Measurements from ENCODE around the gene ZDHHC14.
"Not testable (repeated sequence)": the region's sequence is repeated elsewhere in the genome, so short reads cannot be mapped to it uniquely, and the experiment has no call there.

Gene ZDHHC14

GRCh38 chr6:157380779-157381561, at the start of gene ZDHHC14:
Gene ZDHHC14, plus strand, starts transcription at chr6:157381190.
- TF ChIP-seq, protein P1, sequence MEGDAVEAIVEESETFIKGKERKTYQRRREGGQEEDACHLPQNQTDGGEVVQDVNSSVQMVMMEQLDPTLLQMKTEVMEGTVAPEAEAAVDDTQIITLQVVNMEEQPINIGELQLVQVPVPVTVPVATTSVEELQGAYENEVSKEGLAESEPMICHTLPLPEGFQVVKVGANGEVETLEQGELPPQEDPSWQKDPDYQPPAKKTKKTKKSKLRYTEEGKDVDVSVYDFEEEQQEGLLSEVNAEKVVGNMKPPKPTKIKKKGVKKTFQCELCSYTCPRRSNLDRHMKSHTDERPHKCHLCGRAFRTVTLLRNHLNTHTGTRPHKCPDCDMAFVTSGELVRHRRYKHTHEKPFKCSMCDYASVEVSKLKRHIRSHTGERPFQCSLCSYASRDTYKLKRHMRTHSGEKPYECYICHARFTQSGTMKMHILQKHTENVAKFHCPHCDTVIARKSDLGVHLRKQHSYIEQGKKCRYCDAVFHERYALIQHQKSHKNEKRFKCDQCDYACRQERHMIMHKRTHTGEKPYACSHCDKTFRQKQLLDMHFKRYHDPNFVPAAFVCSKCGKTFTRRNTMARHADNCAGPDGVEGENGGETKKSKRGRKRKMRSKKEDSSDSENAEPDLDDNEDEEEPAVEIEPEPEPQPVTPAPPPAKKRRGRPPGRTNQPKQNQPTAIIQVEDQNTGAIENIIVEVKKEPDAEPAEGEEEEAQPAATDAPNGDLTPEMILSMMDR (conservative IDR thresholded peaks at IDR 0.05; ENCODE audit: low read depth, low read length): no peak
- H3K4me3 ChIP-seq (ENCODE audit: low read length): peak within 1 kb of the TSS; percentile 83
- peak; percentile 26 for DNase-seq (ENCODE audit: low read depth)

DNA sequence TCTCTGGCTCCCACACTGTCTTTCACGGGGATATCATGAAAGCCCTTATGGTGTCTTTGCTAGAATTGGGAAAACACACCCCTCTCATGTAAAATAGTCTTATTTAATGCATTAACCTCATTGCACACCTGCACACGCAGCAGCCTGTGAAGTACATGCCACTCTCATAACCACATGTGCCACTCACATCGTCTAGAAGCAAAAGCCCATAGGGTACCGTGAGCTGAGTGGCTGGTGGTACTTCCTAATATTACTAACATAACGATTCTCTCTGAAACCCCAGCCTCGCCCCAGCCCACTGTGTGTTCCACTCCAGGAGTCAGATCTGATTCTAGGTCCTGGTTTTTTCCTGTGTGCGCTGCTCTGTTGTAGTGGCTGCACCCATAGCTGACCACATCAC, 48.2 kb upstream of the ZDHHC14 start:
- no peak overlapping the region for H3K4me3 ChIP-seq (ENCODE audit: low read length)
- TF ChIP-seq, protein P1 (conservative IDR thresholded peaks at IDR 0.05; ENCODE audit: low read depth, low read length): no peak
- no peak for DNase-seq (ENCODE audit: low read depth)

DNA sequence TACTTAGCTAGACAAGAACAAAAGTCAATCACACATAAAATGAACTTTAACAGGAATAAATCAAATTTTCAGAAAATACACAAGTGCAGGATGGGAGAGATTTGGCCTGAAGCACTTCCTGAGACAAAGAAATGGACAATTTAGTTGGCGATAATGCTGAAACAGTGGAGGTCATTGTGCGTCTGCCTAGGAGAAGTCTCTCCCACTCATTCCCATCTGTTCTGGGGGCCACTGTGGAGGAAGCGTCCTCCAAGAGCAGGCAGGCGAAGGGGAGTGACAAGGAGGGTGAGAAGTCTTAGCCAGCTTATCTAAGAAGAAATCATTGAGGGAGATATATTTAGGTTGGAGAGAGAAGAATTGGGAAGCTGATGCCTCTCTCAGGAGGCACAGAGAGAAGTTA, 47.5 kb upstream of the ZDHHC14 start:
- TF ChIP-seq, protein P1 (conservative IDR thresholded peaks at IDR 0.05; ENCODE audit: low read depth, low read length): no peak
- DNase-seq (ENCODE audit: low read depth): no peak
- no peak overlapping the region for H3K4me3 ChIP-seq (ENCODE audit: low read length)

- TF ChIP-seq, protein P1 (conservative IDR thresholded peaks at IDR 0.05; ENCODE audit: low read depth, low read length): no peak
- no peak for DNase-seq (ENCODE audit: low read depth)
- no peak overlapping the region for H3K4me3 ChIP-seq (ENCODE audit: low read length)
Measured at GRCh38 chr6:157333956-157334355, 47.0 kb upstream of the ZDHHC14 start.

- H3K4me3 ChIP-seq (ENCODE audit: low read length): no peak overlapping the region
- DNase-seq (ENCODE audit: low read depth): no peak
Measured at GRCh38 chr6:157335829-157336228, 45.2 kb upstream of the ZDHHC14 start.

GRCh38 chr6:157337276-157337675, 43.7 kb upstream of the ZDHHC14 start:
- not testable (repeated sequence) for H3K4me3 ChIP-seq (ENCODE audit: low read length); DNase-seq (ENCODE audit: low read depth)

More at GRCh38 chr6:157335829-157336228, 45.2 kb upstream of the ZDHHC14 start:
- TF ChIP-seq, protein P1 (conservative IDR thresholded peaks at IDR 0.05; ENCODE audit: low read depth, low read length): no peak

- TF ChIP-seq, protein P1 (conservative IDR thresholded peaks at IDR 0.05; ENCODE audit: low read depth, low read length): no peak
- no peak overlapping the region for H3K4me3 ChIP-seq (ENCODE audit: low read length)
- no peak for DNase-seq (ENCODE audit: low read depth)
Measured at GRCh38 chr6:157337751-157338150, 43.2 kb upstream of the ZDHHC14 start.

Data from retinal pigment epithelial cell (primary cell).